Stimulated activated memory B cell treated with anti-CD40 and anti-IgM and Interleukin-4, amounts not matched to agents 10 μg/mL and 1 μg/mL and 100 μg/mL, for 72 hours (primary cell): ENCODE data around the gene RAB40C.

ENCODE experiments used
- ATAC-seq: fragments of 150-1000 bp; cut with Tn5 transposase; 2 replicates; pipeline ENCODE4 v1.10.0; 2021
- H3K27ac Mint-ChIP-seq: one replicate; pipeline ENCODE4 v1.8.0; 2022; ENCODE audit warnings: mild to moderate bottlenecking, mixed read lengths
- H3K27me3 Mint-ChIP-seq: one replicate; pipeline ENCODE4 v1.8.0; 2022; ENCODE audit warnings: mixed read lengths
- H3K36me3 Mint-ChIP-seq: one replicate; pipeline ENCODE4 v1.8.0; 2022; ENCODE audit warnings: mixed read lengths
- H3K4me1 Mint-ChIP-seq: one replicate; pipeline ENCODE4 v1.8.0; 2022; ENCODE audit warnings: mixed read lengths
- H3K4me3 Mint-ChIP-seq: one replicate; pipeline ENCODE4 v1.8.0; 2022; ENCODE audit warnings: mild to moderate bottlenecking, moderate library complexity, mixed read lengths
- H3K9me3 Mint-ChIP-seq: one replicate; pipeline ENCODE4 v1.8.0; 2022; ENCODE audit warnings: mixed read lengths

RAB40C gene

DNA sequence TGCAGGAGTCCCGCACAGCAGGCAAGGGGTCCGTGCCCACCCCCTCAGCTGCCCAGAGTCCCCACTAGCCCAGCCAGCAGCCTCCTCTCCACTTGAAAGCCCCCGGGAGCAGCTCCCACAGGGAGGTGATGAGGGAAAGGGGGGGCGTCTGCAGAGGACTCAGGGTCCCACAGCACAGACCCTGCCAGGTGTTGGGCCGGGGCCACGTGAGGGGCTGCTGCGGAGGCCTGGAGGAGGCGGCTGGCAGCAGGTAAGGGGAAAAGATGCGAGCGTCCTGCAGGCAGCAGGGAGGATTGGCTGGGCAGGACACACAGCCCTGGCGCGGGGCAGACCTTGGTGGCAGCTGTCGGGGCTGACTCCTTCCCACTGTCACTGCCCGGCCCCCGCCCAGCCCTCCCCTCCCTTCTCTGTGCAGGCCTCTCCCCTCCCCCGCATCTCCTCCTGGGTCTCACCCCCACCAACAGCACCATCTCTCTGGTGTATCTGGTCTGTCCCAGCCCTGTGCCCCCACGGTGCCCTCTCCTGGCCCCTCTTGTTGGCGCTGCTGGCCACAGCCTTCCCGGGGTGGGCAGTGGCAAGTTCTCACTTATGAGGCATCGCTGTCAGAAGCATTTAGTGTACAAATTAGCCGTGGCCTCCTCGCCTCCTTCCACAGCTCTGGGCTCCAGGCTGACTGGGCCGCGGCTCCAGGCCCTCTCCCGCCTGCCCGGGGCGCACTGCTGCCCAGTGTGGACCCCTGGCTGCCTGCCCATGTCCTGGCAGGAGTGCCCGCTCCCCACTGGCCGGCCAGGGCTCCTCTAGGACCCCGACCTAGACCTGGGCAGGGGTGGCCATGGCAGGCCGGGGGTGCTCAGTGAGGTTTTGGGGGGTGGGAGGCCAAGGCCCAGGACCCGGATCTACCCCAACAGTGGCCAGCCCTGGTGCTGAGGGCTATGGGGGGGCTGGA, 34.1 kb upstream of the RAB40C start:
- H3K4me1 Mint-ChIP-seq = peaks cover 10% of the 10 kb centered on the region
- H3K27me3 Mint-ChIP-seq = peaks cover 29% of the 10 kb centered on the region
- H3K4me3 Mint-ChIP-seq = no peak overlapping the region
- no peak for ATAC-seq
- no peak overlapping the region for H3K27ac Mint-ChIP-seq
- peaks cover 7% of the 10 kb centered on the region for H3K36me3 Mint-ChIP-seq
- no peaks in the 10 kb centered on the region for H3K9me3 Mint-ChIP-seq

DNA sequence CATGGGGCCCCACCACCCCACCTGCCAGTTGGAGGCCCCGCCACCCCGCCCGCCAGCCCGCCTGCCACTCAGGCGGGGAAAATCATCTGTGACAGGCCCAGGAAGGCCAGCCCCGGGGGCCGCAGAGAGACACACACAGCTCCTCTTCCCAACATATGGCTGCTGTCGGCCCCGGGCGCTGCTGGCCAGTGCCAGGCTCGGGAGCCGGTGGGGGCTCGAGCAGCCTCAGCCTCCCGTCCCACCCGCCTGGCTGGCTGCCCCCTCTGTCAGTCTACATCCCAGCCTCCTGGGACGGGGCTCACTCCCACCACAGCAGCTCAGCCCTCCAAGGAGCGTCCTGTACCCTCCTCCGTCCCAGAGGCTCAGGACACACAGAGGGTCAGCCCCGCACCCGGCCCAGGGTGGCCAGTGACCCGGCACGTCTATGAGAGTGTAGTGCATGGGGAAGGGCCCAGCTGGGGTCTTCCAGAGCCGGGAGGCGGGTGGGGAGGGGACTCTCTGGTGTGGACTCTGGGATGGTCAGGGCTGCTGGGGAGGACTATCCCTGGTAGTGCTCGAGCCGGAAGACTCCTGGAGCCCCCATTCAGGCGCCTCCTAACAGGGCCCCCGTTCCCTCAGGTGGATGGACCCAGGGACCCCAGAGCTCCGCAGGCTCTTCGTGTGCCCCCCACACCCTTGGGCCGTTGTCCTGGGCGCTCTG, 33.2 kb upstream of the RAB40C start:
- Mint-ChIP-seq H3K9me3 (no peaks in the 10 kb centered on the region), H3K4me3 (no peak overlapping the region), H3K27ac (no peak overlapping the region), H3K4me1 (peaks cover 10% of the 10 kb centered on the region), H3K36me3 (peaks cover 7% of the 10 kb centered on the region), H3K27me3 (peaks cover 29% of the 10 kb centered on the region)
- no peak for ATAC-seq

DNA sequence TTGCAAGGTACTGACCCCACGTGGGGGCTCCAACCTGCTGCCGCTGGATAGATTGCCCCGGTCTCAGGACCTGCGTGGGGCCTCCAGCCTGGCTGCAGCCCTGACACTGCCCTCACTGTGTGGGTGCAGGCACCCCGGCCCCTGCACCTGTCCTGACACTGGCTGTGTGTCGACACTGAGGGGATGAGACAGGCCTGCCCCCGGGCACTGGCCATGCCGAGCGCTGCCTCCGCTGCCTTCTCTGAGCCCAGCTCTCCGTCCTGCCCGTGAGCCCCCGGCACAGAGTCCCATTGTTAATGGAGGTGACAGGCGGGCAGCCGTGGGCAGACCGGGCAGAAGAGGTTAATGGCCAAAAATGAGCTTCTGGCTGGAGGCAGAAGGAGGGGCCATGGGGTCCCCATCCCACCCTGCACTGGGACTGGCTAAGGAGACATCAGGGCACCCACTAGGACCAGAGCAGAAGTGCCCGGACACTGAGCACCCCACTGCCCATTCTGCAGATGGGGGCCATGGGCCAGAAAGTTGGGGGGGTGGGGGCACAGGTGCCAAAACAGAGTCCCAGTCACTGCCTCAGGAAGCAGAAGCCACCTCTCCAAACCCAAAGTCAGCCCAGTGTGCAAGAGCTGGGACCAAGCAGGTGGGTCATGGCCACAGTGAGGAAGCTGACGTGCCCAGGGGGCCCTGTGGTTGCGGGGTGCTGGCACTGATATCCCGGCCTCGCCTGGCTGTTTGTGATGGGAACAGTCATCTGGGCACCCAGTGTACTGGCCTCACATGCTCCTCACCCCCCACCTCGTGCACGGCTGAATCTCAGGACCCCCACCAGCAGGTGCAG, 32.2 kb upstream of the RAB40C start:
- Mint-ChIP-seq H3K4me1 (peaks cover 10% of the 10 kb centered on the region), H3K4me3 (no peak overlapping the region), H3K36me3 (peaks cover 7% of the 10 kb centered on the region), H3K27ac (no peak overlapping the region), H3K9me3 (no peaks in the 10 kb centered on the region), H3K27me3 (peaks cover 35% of the 10 kb centered on the region)
- ATAC-seq = no peak

DNA sequence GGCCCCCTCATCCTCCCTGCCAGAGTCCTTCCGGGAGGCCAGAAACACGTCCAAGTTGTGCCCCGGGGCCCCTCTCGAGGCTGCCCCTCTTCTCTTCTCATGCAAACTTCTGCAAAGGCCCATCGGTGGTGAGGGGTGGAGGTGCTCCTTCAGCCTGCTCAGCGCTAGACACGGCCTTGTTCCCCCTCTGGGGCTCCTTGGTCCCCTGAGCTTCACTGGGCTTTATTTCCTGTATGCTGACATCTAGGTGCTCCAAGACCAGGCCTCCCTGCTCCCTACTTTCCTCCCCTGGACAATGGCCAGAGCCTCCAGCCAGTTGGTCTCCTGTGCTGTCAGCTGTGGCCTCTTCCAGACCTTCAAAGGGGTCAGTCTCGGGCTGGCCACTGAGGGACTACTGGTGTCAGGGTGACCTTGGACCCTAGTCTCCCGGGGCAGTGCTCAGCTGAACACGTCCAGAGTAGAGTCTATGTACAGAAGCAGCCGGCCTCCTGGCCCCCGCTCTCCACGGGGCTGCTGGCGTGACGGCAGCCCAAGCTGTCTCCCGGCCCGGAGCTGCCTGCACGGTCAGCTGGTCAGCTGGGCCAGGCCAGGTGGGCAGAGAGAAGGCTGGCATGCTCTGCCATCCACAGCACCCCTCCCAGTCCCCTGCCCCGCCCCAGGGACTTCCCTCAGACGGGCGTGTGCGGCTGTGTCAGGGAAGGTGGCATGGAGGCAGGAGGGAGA, 31.4 kb upstream of the RAB40C start:
- Mint-ChIP-seq H3K27ac (no peak overlapping the region), H3K9me3 (no peaks in the 10 kb centered on the region), H3K4me3 (no peak overlapping the region), H3K4me1 (peaks cover 10% of the 10 kb centered on the region), H3K27me3 (peaks cover 38% of the 10 kb centered on the region), H3K36me3 (peaks cover 7% of the 10 kb centered on the region)
- ATAC-seq = no peak

DNA sequence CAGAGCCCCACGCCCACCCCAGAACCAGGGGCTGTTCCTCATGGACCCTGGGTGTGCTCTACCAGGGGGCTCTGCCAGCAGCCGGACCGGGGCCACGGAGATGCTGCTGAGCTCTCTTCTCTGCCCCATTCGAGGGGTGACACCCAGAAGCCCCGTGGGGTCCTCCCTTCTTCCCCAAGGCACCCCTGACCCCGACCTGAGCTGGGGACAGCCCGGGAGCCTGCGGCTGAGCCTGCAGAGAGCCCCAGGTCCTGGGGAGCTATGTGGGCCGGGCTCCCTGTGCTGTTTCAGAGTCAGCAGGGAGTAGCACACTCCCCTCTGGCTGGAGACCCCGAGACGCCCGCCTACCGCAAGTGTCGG, 30.9 kb upstream of the RAB40C start:
- peaks cover 7% of the 10 kb centered on the region for H3K36me3 Mint-ChIP-seq
- H3K4me1 Mint-ChIP-seq = peaks cover 10% of the 10 kb centered on the region
- H3K27ac Mint-ChIP-seq = no peak overlapping the region
- ATAC-seq = no peak
- H3K9me3 Mint-ChIP-seq = no peaks in the 10 kb centered on the region
- H3K4me3 Mint-ChIP-seq = no peak overlapping the region
- H3K27me3 Mint-ChIP-seq = peaks cover 38% of the 10 kb centered on the region

DNA sequence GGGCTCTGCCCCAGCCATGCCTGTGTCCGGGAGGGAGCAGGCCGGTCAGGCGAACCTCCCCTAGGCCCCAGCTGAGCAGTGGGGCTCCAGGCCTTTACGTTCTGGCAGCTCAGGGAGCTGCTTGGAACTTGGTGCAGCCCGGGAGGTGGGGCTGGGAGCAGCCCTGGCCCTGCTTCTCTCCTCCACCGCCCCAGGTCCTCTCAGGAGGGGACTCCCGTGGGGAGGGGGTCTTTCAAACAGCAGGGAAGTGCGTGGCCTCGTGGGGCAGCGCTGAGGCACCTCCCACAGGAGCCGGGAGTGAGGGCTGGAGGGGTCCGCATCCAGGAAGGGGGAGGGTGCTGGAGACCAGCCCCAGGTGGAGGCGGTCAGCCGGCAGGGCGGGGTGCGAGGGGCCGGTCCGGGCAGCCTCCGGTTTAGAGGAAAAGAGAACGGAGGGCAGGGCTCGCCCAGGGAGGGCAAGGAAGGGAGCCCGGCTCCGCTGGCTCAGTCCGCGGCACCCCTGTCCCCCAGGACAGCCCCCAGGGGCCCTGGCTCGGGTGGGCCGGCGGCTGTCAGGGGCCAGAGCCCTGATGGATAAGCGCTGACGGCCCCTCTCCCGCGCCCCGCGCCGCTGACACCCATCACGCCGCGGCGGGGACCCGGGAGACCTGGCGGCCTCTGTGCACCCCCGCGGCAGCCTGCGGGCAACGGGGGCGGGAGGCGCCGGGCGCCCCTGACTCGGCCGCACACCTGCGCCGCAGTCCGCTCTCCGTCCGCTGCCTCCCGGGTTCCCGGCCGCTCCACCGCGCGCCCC, 30.3 kb upstream of the RAB40C start:
- no peak for ATAC-seq
- Mint-ChIP-seq H3K9me3 (no peaks in the 10 kb centered on the region), H3K4me1 (peaks cover 10% of the 10 kb centered on the region), H3K27me3 (peaks cover 38% of the 10 kb centered on the region), H3K27ac (no peak overlapping the region), H3K4me3 (peak overlapping the region; percentile 31), H3K36me3 (peaks cover 2% of the 10 kb centered on the region)

DNA sequence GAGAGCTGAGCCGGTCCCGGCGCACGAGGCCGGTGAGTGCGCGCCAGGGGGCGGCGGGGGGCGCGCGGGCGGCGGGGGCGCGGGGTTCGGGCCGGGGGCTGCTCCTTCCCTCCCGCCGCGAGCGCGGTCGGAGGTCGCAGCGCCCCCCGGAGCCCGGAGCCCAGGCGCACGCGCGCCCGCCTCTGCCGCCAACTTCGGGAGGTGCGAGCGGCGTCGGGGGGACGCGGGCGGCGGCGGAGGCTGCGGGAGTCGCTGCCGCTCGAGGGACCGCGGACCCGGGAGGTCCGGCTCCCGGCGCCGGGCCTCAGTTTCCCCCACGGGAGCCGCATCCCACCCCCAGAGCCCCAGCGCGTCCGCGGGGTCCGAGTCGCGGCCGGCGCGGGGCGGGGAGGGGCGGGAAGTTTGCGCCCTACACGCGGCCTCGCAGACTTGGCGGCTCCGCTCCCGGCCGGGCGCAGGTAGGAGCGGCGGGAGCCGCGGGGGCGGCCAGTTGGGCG, 29.6 kb upstream of the RAB40C start, which contains the start of gene PRR35:
Gene PRR35 (plus strand): TSS at position 191 of the 497 bp plus-strand sequence. CDS start 2,901 bp downstream, outside the sequence.
- H3K27me3 Mint-ChIP-seq = peaks cover 38% of the 10 kb centered on the region
- peak within 1 kb of the TSS; percentile 31 for H3K4me3 Mint-ChIP-seq
- H3K4me1 Mint-ChIP-seq = peaks cover 10% of the 10 kb centered on the region
- H3K27ac Mint-ChIP-seq = no peak within 1 kb of the TSS
- no peaks in the 10 kb centered on the region for H3K36me3 Mint-ChIP-seq
- no peak for ATAC-seq
- no peaks in the 10 kb centered on the region for H3K9me3 Mint-ChIP-seq

DNA sequence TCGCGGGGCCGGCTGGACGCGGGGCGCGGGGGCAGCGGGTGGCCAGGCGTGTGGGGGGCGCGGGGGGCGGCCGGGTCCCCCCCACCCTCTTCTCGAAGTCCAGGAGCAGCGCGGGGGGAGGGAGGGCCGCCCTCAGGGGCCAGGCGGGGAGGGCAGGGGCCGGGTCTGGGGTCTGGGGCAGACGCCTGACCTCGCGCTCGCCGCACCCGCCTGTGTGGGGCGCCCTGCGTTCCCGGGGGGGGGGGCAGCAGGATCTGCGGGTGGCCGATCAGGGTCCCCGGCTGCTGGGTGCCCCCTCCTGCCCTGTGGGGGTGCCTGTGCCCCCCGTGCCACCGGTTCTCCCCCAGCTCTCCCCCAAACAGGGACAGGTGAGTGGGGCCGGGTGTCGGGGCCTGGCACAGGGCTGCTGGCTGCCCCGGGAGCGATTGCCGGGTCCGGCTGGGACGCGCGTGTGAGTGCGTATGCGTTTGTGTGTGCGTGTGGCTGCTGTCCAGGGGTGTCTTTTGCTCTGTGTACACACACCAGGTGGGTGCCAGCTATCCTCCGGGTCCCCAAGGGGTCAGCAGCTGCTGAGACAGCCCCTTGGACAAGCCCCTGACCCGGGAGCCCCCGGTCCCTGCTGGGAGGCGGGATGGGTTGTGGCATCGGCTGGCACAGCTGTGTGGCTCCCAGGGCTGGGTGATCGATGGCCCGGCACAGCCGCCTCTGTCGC, 29.0 kb upstream of the RAB40C start:
- peaks cover 10% of the 10 kb centered on the region for H3K4me1 Mint-ChIP-seq
- ATAC-seq = no peak
- no peak overlapping the region for H3K27ac Mint-ChIP-seq
- no peaks in the 10 kb centered on the region for H3K9me3 Mint-ChIP-seq
- no peak overlapping the region for H3K4me3 Mint-ChIP-seq
- H3K36me3 Mint-ChIP-seq = no peaks in the 10 kb centered on the region
- H3K27me3 Mint-ChIP-seq = peaks cover 38% of the 10 kb centered on the region

DNA sequence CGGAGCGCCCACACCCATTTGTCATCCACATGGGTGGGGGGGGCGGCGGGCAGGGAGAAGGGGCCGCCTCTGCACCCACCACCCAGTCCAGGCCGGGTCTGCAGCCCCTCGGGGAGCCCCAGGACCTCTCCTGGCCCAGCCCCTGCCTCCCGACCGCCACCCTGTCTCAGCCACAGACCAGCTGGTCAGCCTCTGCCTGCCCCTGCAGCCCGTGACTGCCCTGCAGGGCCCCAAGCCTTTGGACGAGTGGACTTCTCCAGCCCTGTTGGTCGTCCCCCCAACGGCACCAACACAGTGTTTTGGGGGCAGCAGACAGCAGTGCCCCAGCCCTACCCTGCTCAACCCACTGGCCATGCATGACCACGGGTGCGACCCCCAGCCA, 28.5 kb upstream of the RAB40C start:
- H3K4me3 Mint-ChIP-seq = no peak overlapping the region
- H3K4me1 Mint-ChIP-seq = peaks cover 13% of the 10 kb centered on the region

DNA sequence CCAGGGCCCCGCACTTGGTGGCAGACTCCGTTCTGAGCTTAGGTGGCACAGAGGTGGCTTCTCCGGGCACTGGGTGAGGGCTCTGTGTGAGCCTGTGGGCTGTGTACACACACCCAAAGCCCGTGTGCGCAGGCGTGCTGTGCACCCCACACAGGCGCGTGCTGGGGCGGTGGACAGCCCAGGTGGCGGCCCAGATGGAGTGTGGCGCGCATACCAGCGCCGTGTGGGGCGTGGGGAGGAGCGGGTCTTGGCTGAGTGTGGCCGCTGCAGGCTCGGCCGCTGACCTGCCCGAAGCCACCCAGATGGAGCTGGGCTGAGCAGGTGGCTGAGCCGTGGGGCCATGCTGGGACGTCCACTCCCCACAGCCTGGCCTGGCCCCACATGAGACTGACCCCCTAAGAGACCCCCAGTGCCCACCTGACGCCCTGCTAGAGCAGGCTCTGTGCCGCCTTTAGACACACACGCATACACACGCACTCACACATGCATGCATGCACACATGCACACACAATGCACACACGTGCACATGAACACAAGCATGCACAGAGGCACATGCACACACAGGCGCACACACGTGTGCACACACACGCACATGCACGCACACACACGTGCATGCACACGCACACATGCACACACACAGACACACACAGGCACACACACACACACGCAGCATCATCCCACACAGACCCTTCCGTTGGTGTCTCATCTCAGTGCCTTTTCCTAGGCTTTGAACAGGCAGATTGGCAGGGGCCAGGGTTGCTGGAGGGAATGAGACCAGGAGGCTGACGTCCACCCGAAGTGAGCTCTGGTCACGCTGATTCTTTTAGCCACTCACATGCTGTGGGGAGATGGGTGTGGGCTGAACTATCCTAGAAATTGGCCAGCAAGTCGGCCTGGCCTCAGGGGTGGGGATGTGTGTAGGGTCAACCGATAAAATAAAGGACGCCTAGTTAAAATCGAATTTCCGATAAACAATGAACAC, 27.6 kb upstream of the RAB40C start:
- H3K27ac Mint-ChIP-seq = no peak overlapping the region
- no peaks in the 10 kb centered on the region for H3K9me3 Mint-ChIP-seq
- H3K36me3 Mint-ChIP-seq = no peaks in the 10 kb centered on the region
- no peak for ATAC-seq
- peaks cover 21% of the 10 kb centered on the region for H3K4me1 Mint-ChIP-seq
- H3K27me3 Mint-ChIP-seq = peaks cover 32% of the 10 kb centered on the region
- H3K4me3 Mint-ChIP-seq = no peak overlapping the region

More for the DNA sequence above, 28.5 kb upstream of the RAB40C start:
- H3K27me3 Mint-ChIP-seq = peaks cover 38% of the 10 kb centered on the region
- ATAC-seq = no peak
- no peaks in the 10 kb centered on the region for H3K36me3 Mint-ChIP-seq
- no peaks in the 10 kb centered on the region for H3K9me3 Mint-ChIP-seq
- H3K27ac Mint-ChIP-seq = no peak overlapping the region

DNA sequence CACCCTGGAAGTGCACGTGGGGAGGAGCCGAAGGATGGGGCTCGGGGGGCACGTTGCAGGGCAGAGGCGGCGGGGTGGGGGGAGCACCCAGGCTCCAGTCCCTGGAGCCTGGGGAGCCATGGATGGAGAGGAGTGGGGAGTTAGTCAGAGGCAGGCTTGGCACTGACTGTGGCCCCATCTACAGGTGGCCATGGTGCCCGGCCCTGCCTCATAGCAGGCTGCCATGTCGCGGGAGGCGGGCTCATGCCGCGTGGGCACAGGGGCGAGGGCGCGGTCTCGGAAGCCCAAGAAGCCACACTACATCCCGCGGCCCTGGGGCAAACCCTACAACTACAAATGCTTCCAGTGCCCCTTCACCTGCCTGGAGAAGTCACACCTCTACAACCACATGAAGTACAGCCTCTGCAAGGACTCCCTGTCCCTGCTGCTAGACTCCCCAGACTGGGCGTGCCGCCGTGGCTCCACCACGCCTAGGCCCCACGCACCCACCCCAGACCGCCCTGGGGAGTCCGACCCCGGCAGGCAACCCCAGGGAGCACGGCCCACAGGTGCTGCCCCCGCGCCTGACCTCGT, 26.7 kb upstream of the RAB40C start:
- Mint-ChIP-seq H3K27ac (no peak overlapping the region), H3K4me3 (no peak overlapping the region), H3K36me3 (no peaks in the 10 kb centered on the region), H3K9me3 (no peaks in the 10 kb centered on the region), H3K27me3 (peaks cover 23% of the 10 kb centered on the region), H3K4me1 (peaks cover 21% of the 10 kb centered on the region)
- ATAC-seq = no peak

DNA sequence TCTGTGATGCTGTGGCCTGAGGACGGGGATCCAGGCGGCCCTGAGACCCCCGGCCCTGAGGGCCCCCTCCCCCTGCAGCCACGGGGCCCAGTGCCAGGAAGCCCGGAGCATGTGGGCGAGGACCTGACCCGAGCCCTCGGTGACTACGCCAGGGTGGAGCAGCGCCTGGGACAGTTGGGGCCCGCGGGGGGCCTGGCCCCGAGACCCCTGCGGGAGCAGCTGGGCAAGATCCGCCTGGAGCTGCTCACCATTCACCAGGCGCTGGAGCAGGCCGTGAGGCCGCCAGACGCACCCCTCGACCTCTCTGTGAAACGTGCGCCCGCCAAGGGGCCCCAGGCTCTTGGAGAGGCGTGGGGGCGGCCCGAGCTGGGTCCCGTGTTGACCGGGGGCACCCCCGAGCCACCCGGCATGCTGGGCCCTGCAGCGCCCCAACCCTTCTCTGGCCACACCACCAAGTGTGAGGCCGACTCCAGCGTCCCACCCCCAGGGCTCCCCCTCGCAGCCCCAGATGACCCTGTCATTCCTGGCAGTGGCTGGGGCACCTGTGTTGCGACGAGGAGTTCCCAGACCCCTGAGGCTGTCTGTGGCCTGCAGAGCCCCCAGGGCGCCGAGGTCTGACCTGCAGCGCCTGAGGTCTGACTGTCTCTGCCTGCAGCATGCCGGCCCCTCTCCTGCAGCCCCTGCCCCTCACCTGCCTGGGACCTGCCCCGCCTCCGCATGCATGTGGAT, 25.0 kb upstream of the RAB40C start:
- H3K27ac Mint-ChIP-seq = no peak overlapping the region
- peaks cover 22% of the 10 kb centered on the region for H3K4me1 Mint-ChIP-seq
- H3K9me3 Mint-ChIP-seq = no peaks in the 10 kb centered on the region
- H3K36me3 Mint-ChIP-seq = no peaks in the 10 kb centered on the region
- H3K27me3 Mint-ChIP-seq = peaks cover 9% of the 10 kb centered on the region
- no peak for ATAC-seq
- no peak overlapping the region for H3K4me3 Mint-ChIP-seq
